ENCODE results near the gene ARFGAP3.
"Not testable (repeated sequence)": the region's sequence is repeated elsewhere in the genome, so short reads cannot be mapped to it uniquely, and the experiment has no call there.

The ARFGAP3 gene

GRCh38 chr22:42770941-42771647 is 86.0 kb downstream of the ARFGAP3 start:
- DNase-seq (ENCODE audit: low read depth in 1 of 2, low spot score in 1 of 2) = no peak

DNA sequence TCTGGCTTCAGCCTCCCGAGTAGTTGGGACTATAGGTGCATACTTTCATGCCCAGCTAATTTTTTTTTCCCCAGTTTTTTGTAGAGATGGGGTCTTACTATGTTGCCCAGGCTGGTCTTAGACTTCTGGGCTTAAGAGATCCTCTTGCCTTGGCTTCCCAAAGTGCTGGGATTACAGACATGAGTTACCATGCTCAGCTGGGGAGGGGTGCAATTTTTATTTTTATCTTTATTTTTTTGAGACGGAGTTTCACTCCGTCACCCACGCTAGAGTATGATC is 86.7 kb downstream of the ARFGAP3 start:
- no peak for DNase-seq (ENCODE audit: low read depth in 1 of 2, low spot score in 1 of 2)

DNA sequence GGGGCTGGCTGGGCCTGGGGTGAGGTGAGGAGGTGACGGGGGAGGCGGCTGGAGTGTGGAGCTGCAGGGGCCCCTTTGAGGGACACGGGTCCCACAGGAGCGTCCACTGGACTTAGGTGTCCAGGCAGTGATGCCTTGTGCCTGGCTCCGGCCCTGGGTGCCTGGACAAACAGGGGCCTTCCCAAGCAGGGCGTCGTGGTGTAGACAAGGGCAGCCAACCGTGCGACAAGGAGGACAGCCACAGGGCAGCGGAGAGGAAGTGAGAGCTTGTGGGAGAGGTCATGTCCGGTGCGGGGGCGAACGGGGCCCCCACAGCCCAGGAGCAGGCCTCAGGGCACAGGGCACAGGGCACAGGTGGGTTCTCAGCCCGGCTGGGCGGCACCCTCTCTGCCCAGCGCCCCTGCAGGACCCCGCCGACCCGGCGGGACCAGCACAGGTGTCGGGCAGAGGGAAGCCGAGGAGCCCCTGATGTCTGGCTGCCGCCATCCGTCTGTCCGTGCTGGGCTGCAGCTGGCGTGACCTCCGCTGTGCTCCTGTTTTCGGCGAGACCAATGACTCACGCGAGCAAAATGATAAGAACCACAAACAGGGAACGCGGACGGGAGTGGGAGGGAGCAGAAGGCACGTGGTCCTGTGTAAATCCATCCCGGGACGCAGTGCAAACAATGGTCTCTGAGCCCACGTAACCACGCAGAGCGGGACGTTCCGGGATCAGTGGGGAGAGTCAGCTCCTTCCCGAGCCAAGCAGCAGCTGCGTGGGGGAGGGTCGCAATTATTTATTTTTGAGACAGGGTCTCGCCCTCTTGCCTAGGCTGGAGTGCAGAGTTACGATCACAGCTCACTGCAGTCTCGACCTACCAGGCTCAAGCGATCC is 87.3 kb downstream of the ARFGAP3 start:
- DNase-seq (ENCODE audit: low read depth in 1 of 2, low spot score in 1 of 2) = no peak

DNA sequence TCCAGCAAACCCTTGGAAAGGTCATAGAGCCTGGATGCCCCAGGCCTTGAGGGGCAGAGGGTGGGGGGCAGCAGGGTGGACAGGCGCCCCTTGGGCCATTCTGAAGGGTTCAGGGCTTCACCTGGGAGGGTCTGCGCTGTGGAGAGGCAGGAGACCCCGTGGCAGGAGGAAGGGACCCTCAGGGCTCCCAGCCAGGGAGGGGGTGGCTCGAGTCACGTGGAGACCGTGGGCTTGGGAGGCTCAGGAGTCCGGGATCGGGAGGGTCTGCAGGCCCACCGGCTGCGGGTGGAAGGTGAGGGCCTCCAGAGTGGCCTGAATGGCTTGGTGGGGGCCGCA is 87.9 kb downstream of the ARFGAP3 start:
- DNase-seq (ENCODE audit: low read depth in 1 of 2, low spot score in 1 of 2) = no peak

GRCh38 chr22:42768385-42769035 is 88.6 kb downstream of the ARFGAP3 start:
- DNase-seq (ENCODE audit: low read depth in 1 of 2, low spot score in 1 of 2) = no peak

- no peak for DNase-seq (ENCODE audit: low read depth in 1 of 2, low spot score in 1 of 2)
Observed at GRCh38 chr22:42766860-42767259, 90.2 kb downstream of the ARFGAP3 start.

DNA sequence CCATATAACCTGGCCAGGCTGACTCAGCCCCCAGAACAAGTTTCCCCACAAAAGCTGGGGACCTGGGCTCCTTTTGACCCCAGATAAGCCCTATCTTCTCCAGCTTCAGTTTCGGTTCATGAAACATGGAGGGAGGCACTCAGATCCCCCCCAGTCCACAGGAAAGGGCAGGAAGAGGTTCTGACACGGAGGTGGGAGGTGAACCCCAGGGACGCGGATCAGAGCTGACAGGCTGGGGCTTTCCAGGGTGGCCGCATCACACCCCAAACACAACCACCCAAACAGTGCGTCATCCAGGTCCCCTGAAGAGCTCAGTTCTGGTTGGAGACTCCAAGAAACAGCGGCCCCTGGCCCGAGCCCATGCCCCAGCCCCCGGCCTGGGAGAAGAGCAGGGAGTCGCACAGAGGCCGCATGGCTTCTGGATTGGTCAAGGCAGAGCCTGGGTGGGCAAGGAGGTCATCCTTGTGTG is 92.1 kb downstream of the ARFGAP3 start:
- no peak for DNase-seq (ENCODE audit: low read depth in 1 of 2, low spot score in 1 of 2)

DNA sequence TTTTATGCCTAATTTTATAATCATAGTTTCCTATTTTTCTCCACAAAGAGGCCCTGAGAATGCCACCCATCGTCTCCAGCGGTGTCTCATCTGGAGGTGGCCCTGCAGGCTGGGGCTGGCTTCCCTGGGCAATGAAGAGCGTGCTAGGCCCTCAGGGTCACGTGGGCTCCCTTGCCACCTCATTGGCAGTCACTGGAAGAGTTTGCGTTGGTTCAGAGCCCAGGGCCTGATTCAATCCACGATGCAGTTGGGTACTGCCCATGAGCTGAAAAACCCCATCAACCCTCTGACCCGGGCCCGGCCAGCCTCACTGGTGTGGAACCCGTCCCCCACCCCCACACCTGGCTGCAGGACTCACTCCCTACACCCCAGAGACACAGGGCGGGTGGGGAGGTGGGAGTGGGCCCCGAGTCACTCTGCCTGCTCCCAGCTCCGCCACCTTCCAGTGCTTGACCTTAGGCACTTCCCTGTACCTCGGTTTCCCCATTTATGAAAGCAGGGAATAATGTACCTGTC is 93.0 kb downstream of the ARFGAP3 start:
- no peak for DNase-seq (ENCODE audit: low read depth in 1 of 2, low spot score in 1 of 2)

DNA sequence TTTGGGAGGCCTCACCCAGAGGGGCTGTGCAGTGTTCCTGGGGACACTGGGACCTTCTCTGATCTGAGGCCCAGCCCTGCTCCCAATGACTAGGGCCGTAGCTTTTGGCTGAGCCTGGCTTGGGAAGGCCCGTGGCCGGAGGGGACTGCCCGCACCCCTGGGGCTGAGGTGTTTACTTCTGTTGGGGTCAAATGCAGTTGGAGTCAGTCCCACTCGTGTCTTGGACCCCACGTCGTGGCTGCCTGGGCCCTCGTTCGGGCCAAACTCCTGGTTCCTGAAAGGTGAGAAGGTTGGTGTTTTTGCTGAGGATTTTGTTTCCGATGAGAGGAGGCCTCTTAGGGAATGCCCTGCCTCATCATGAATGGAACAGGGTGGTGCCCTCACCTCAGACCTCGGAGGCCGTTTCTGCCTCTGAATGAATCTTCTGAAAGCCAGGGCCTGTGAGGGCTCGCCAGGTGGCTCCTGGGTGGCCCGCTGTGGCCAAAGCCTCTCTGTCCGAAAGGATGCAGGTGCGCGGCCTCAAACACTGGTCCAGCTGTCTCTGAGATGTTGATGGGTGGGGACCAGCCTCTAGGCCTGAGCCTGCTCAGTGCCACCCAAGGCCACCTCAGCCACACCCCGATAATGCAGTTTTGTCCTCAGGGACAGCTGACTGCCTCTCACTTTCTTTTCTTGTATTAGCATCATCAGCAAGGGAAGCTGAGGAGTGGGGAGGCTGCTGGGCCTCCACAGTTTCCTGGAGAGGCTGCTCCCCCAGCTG is 96.1 kb downstream of the ARFGAP3 start:
- DNase-seq (ENCODE audit: low read depth in 1 of 2, low spot score in 1 of 2) = no peak

DNA sequence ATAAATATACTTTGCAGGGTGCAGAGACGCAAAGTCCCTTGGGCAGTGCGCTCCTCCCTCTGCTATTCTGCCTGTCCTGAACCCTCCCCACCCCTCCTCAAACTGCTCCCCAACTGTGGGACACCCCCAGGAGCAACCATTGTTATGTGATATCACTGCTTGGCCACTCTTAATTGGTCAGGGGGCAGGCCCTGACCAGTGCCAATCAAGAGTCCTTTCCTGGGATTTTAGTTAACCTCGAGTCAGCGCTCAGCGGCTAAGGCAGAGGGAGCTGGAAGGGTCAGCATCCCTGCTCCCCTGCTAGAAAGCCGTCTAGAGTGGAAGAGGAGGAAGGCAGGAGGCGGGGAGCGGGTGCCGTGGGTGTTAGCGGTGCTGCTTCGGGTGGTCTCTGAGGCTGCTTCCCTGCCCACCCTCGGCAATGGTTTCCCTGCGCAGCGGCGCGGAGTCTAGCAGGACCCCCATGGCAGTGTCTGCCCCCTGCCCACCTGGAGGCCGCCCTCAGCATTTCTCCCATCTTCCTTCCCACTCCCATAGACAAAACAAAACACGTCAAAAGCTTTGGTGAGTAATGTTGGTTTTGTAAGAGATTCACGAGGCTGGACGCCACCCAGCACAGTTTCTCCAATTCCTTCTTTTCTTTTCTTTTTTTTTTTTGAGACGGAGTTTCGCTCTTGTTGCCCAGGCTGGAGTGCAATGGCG is 98.0 kb downstream of the ARFGAP3 start:
- no peak for DNase-seq (ENCODE audit: low read depth in 1 of 2, low spot score in 1 of 2)

- DNase-seq (ENCODE audit: low read depth in 1 of 2, low spot score in 1 of 2) = not testable (repeated sequence)
Observed at GRCh38 chr22:42755553-42755952, 101.5 kb downstream of the ARFGAP3 start.

DNA sequence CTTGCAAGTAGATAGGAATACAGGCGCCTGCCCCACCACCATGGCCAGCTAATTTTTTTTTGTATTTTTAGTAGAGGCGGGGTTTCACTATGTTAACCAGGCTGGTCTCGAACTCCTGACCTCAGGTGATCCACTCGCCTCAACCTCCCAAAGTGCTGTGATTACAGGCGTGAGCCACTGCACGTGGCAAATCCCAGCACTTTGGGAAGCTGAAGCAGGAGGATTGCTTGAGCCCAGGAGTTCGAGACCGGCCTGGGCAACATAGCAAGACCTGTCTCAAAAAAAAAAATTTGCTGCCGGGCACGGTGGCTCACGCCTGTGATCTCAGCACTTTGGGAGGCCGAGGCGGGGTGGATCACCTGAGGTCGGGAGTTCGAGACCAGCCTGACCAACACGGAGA is 102.0 kb downstream of the ARFGAP3 start:
- not testable (repeated sequence) for DNase-seq (ENCODE audit: low read depth in 1 of 2, low spot score in 1 of 2)

- DNase-seq (ENCODE audit: low read depth in 1 of 2, low spot score in 1 of 2) = no peak
Observed at GRCh38 chr22:42754658-42755057, 102.4 kb downstream of the ARFGAP3 start.

DNA sequence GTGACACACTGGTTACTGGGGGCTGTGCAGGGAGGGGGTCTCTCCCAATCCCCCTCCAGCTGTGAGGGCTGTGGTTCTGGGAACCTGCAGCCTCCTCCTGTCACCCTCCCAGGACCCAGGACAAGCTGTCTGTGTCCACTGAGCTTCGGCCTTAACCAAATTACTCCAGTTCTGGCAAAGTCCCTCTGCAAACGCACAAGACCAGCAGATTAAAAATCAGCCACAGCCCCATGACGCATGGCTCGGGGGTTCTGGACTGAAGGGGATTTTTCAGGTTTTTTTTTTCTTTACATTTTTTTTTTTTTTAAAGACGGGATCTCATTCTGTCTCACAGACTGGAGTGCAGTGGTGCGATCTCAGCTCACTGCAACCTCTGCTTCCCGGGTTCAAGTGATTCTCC is 104.2 kb downstream of the ARFGAP3 start:
- DNase-seq (ENCODE audit: low read depth in 1 of 2, low spot score in 1 of 2) = no peak

GRCh38 chr22:42752230-42752746 is 104.8 kb downstream of the ARFGAP3 start:
- no peak for DNase-seq (ENCODE audit: low read depth in 1 of 2, low spot score in 1 of 2)

- not testable (repeated sequence) for DNase-seq (ENCODE audit: low read depth in 1 of 2, low spot score in 1 of 2)
Observed at GRCh38 chr22:42750421-42750820, 106.7 kb downstream of the ARFGAP3 start.

DNA sequence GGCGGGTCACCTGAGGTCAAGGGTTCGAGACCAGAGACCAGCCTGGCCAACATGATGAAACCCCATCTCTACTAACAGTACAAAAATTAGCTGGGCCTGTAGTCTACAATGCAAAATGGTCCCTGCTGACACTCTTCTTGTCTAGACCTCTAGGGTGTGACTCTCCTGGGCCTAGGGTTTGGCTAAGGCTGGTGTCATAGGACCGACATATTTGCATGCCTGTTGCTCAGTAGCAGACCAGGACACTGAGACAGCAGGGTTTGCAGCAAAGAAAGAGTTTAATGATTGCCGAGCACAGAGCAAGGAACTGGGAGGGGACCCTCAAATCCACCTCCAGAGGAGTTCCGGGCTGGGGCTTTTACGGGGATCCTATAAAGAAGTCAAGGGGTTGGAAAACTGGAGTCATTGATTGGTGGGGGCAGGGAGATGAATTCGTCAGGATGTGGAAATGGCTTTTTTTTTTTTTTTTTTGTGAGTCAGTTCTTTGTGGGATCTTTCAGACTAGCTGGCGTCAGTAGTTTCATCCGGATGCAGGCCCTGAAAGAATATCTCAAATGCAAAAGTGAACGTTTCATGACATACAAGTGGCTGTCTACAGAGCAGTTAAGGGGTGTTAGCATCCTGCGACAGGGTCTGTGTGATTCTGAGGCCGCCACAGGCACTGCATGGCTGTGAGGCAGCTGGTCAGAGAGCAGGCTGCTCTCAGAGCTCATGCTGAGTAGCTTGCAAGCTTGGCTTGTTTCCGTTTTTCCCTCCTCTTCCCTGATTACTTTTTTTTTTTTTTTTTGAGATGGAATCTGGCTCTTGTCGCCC is 109.2 kb downstream of the ARFGAP3 start:
- no peak for DNase-seq (ENCODE audit: low read depth in 1 of 2, low spot score in 1 of 2)
